Myocyte (in vitro differentiated cells): ENCODE results near the gene OR2A42. TPM values are rescaled to one million over a fixed set of nuclear protein-coding genes. Genes with fewer than 3 reads are reported as not detected.
"Not testable (repeated sequence)": the region's sequence is repeated elsewhere in the genome, so short reads cannot be mapped to it uniquely, and the experiment has no call there.

Experiments
- DNase-seq: peaks from one replicate; pipeline ENCODE4 v3.0.0-alpha.2; 2012; ENCODE audit warnings: low read depth
- polyA plus RNA-seq: library from polyadenylated mRNA; unstranded; fragments of >200 nt; gene quantifications from one replicate; pipeline ENCODE4 v1.2.1, GENCODE V29; 2012; ENCODE audit warnings: missing spikeins
- total RNA-seq: library from RNA; depleted of rRNA; stranded (reverse); fragments of >200 nt; gene quantifications from 2 replicates; pipeline ENCODE4 v1.2.3, GENCODE V29; 2014

The OR2A42 gene
- total RNA-seq, result not detected in 2 replicates
- polyA plus RNA-seq, result 0.03 TPM

- DNase-seq, result not testable (repeated sequence)
Measured at GRCh38 chr7:144239365-144239764, at the start of gene OR2A42. Gene OR2A42 (minus strand): TSS chr7:144239605. CDS start chr7:144232843, 6,762 bp downstream.

- not testable (repeated sequence) for DNase-seq
Measured at GRCh38 chr7:144287171-144287784, 47.9 kb upstream of the OR2A42 start.

- not testable (repeated sequence) for DNase-seq
Measured at GRCh38 chr7:144283716-144284115, 44.3 kb upstream of the OR2A42 start.

- DNase-seq, result not testable (repeated sequence)
Measured at GRCh38 chr7:144282490-144282889, 43.1 kb upstream of the OR2A42 start.

- not testable (repeated sequence) for DNase-seq
Measured at GRCh38 chr7:144281981-144282380, 42.6 kb upstream of the OR2A42 start.

- not testable (repeated sequence) for DNase-seq
Measured at GRCh38 chr7:144280010-144280409, 40.6 kb upstream of the OR2A42 start.

- not testable (repeated sequence) for DNase-seq
Measured at GRCh38 chr7:144275281-144275680, 35.9 kb upstream of the OR2A42 start.

GRCh38 chr7:144269188-144269587, 29.8 kb upstream of the OR2A42 start, which contains the start of gene CTAGE8:
Gene CTAGE8 (minus strand): TSS chr7:144269288. CDS start chr7:144269250, 38 bp downstream.
- DNase-seq, result not testable (repeated sequence)

GRCh38 chr7:144264692-144265091, 25.3 kb upstream of the OR2A42 start, which contains the start of gene OR2A7:
Gene OR2A7 (minus strand): TSS chr7:144264792. CDS start chr7:144259628, 5,164 bp downstream.
- not testable (repeated sequence) for DNase-seq

- not testable (repeated sequence) for DNase-seq
Measured at GRCh38 chr7:144262128-144262527, 22.7 kb upstream of the OR2A42 start.

- DNase-seq, result not testable (repeated sequence)
Measured at GRCh38 chr7:144259067-144259466, 19.7 kb upstream of the OR2A42 start.

- no peak for DNase-seq
Measured at GRCh38 chr7:144256112-144256511, 16.7 kb upstream of the OR2A42 start.

- DNase-seq, result no peak
Measured at GRCh38 chr7:144255471-144255897, 16.1 kb upstream of the OR2A42 start.

- not testable (repeated sequence) for DNase-seq
Measured at GRCh38 chr7:144252307-144252706, 12.9 kb upstream of the OR2A42 start.

- DNase-seq, result not testable (repeated sequence)
Measured at GRCh38 chr7:144247674-144248330, 8.4 kb upstream of the OR2A42 start.

GRCh38 chr7:144246967-144247366, 7.6 kb upstream of the OR2A42 start:
- not testable (repeated sequence) for DNase-seq

GRCh38 chr7:144245372-144245771, 6.0 kb upstream of the OR2A42 start:
- not testable (repeated sequence) for DNase-seq

- not testable (repeated sequence) for DNase-seq
Measured at GRCh38 chr7:144238530-144239082, 799 bp downstream of the OR2A42 start.

GRCh38 chr7:144233039-144233438, 6.4 kb downstream of the OR2A42 start:
- not testable (repeated sequence) for DNase-seq

- not testable (repeated sequence) for DNase-seq
Measured at GRCh38 chr7:144231027-144231426, 8.4 kb downstream of the OR2A42 start.

GRCh38 chr7:144228810-144229209, 10.6 kb downstream of the OR2A42 start:
- DNase-seq, result not testable (repeated sequence)

- DNase-seq, result not testable (repeated sequence)
Measured at GRCh38 chr7:144226866-144227265, 12.5 kb downstream of the OR2A42 start.
